Measurements from ENCODE around the gene HEATR5B.

The HEATR5B gene

GRCh38 chr2:36976065-36976464 lies 108.1 kb downstream of the HEATR5B start:
- Histone ChIP-seq H4K91ac (ENCODE audit: low read depth, low read length) (no peak overlapping the region), H4K12ac (ENCODE audit: low read depth, low read length) (no peak overlapping the region), H3K9ac (ENCODE audit: low read length) (no peak overlapping the region), H4K8ac (ENCODE audit: low read depth, low read length) (no peak overlapping the region), H3K14ac (ENCODE audit: low read length) (no peak overlapping the region), H2BK12ac (ENCODE audit: low read length) (no peak overlapping the region), H2BK5ac (ENCODE audit: low read depth, low read length, poor library complexity) (no peak overlapping the region), H3K4ac (ENCODE audit: low read depth, low read length) (no peak overlapping the region), H3K27ac (ENCODE audit: low read depth, low read length) (no peak overlapping the region), H3K4me3 (ENCODE audit: low read depth, low read length) (no peak overlapping the region), H3K27me3 (ENCODE audit: insufficient read depth, low read length) (no peaks in the 10 kb centered on the region), H3K36me3 (ENCODE audit: control insufficient read depth in 1 of 2, insufficient read depth in 2 of 2, low read length in 2 of 2) (peaks cover 0 to 2% of the 10 kb centered on the region in 2 experiments), H3K4me1 (ENCODE audit: control insufficient read depth in 1 of 2, insufficient read depth in 2 of 2, low read length in 2 of 2) (no peaks in the 10 kb centered on the region), H2AFZ (ENCODE audit: insufficient read depth, low read length, poor library complexity) (no peak overlapping the region), H3K9me3 (ENCODE audit: insufficient read depth, low read depth, low read length) (no peaks in the 10 kb centered on the region), H3K79me2 (ENCODE audit: control insufficient read depth, insufficient read depth, low read length, poor library complexity) (no peaks in the 10 kb centered on the region), H3K79me1 (ENCODE audit: low read length) (no peaks in the 10 kb centered on the region), H2BK120ac (ENCODE audit: insufficient read depth, low read length, poor library complexity) (no peak overlapping the region), H3K23ac (ENCODE audit: low read length) (no peak overlapping the region), H3K4me2 (ENCODE audit: low read length) (no peak overlapping the region), H3K18ac (ENCODE audit: low read length) (no peak overlapping the region), H2AK5ac (ENCODE audit: low read length) (no peak overlapping the region)
- no CpG with 5 or more reads among the region's 2 CpGs for WGBS (ENCODE audit: extremely low coverage, insufficient coverage, insufficient read length)
- no peak for DNase-seq

GRCh38 chr2:36975306-36975705 lies 108.9 kb downstream of the HEATR5B start:
- no peak overlapping the region for H3K27ac ChIP-seq (ENCODE audit: low read depth, low read length)
- H3K79me1 ChIP-seq (ENCODE audit: low read length): no peaks in the 10 kb centered on the region
- no peak overlapping the region for H3K4ac ChIP-seq (ENCODE audit: low read depth, low read length)
- H2AK5ac ChIP-seq (ENCODE audit: low read length): no peak overlapping the region
- no peak overlapping the region for H4K91ac ChIP-seq (ENCODE audit: low read depth, low read length)
- no peak overlapping the region for H3K23ac ChIP-seq (ENCODE audit: low read length)
- H3K9me3 ChIP-seq (ENCODE audit: insufficient read depth, low read depth, low read length): no peaks in the 10 kb centered on the region
- H3K4me2 ChIP-seq (ENCODE audit: low read length): no peak overlapping the region
- H3K4me3 ChIP-seq (ENCODE audit: low read depth, low read length): no peak overlapping the region
- no peak overlapping the region for H2BK12ac ChIP-seq (ENCODE audit: low read length)
- H3K27me3 ChIP-seq (ENCODE audit: insufficient read depth, low read length): no peaks in the 10 kb centered on the region
- no CpG with 5 or more reads among the region's 8 CpGs for WGBS (ENCODE audit: extremely low coverage, insufficient coverage, insufficient read length)
- H4K12ac ChIP-seq (ENCODE audit: low read depth, low read length): no peak overlapping the region
- H4K8ac ChIP-seq (ENCODE audit: low read depth, low read length): no peak overlapping the region
- no peak overlapping the region for H3K9ac ChIP-seq (ENCODE audit: low read length)
- H3K4me1 ChIP-seq (ENCODE audit: control insufficient read depth in 1 of 2, insufficient read depth in 2 of 2, low read length in 2 of 2): no peaks in the 10 kb centered on the region
- no peak overlapping the region for H2BK5ac ChIP-seq (ENCODE audit: low read depth, low read length, poor library complexity)
- H3K36me3 ChIP-seq (ENCODE audit: control insufficient read depth in 1 of 2, insufficient read depth in 2 of 2, low read length in 2 of 2): peaks cover 0 to 2% of the 10 kb centered on the region in 2 experiments
- DNase-seq: no peak
- no peak overlapping the region for H3K18ac ChIP-seq (ENCODE audit: low read length)
- H3K14ac ChIP-seq (ENCODE audit: low read length): no peak overlapping the region
- H3K79me2 ChIP-seq (ENCODE audit: control insufficient read depth, insufficient read depth, low read length, poor library complexity): no peaks in the 10 kb centered on the region
- no peak overlapping the region for H2BK120ac ChIP-seq (ENCODE audit: insufficient read depth, low read length, poor library complexity)
- H2AFZ ChIP-seq (ENCODE audit: insufficient read depth, low read length, poor library complexity): no peak overlapping the region

- Histone ChIP-seq H2BK120ac (ENCODE audit: insufficient read depth, low read length, poor library complexity) (no peak overlapping the region), H3K9ac (ENCODE audit: low read length) (no peak overlapping the region), H4K91ac (ENCODE audit: low read depth, low read length) (no peak overlapping the region), H2BK5ac (ENCODE audit: low read depth, low read length, poor library complexity) (no peak overlapping the region), H3K14ac (ENCODE audit: low read length) (no peak overlapping the region), H3K79me2 (ENCODE audit: control insufficient read depth, insufficient read depth, low read length, poor library complexity) (no peaks in the 10 kb centered on the region), H4K12ac (ENCODE audit: low read depth, low read length) (no peak overlapping the region), H3K4me2 (ENCODE audit: low read length) (no peak overlapping the region), H3K4me3 (ENCODE audit: low read depth, low read length) (no peak overlapping the region), H3K18ac (ENCODE audit: low read length) (no peak overlapping the region), H3K9me3 (ENCODE audit: insufficient read depth, low read depth, low read length) (no peaks in the 10 kb centered on the region), H3K27ac (ENCODE audit: low read depth, low read length) (no peak overlapping the region), H2BK12ac (ENCODE audit: low read length) (no peak overlapping the region), H3K79me1 (ENCODE audit: low read length) (no peaks in the 10 kb centered on the region), H2AFZ (ENCODE audit: insufficient read depth, low read length, poor library complexity) (no peak overlapping the region), H2AK5ac (ENCODE audit: low read length) (no peak overlapping the region), H3K36me3 (ENCODE audit: control insufficient read depth in 1 of 2, insufficient read depth in 2 of 2, low read length in 2 of 2) (no peaks in the 10 kb centered on the region), H3K4ac (ENCODE audit: low read depth, low read length) (no peak overlapping the region), H4K8ac (ENCODE audit: low read depth, low read length) (no peak overlapping the region), H3K23ac (ENCODE audit: low read length) (no peak overlapping the region), H3K27me3 (ENCODE audit: insufficient read depth, low read length) (no peaks in the 10 kb centered on the region), H3K4me1 (ENCODE audit: control insufficient read depth in 1 of 2, insufficient read depth in 2 of 2, low read length in 2 of 2) (no peaks in the 10 kb centered on the region)
- DNase-seq: no peak
- no CpG with 5 or more reads among the region's 2 CpGs for WGBS (ENCODE audit: extremely low coverage, insufficient coverage, insufficient read length)
These were observed 110.9 kb downstream of the HEATR5B start for GRCh38 chr2:36973320-36973719.

GRCh38 chr2:36971990-36972389 lies 112.2 kb downstream of the HEATR5B start:
- no peak overlapping the region for H3K9ac ChIP-seq (ENCODE audit: low read length)

More at GRCh38 chr2:36971990-36972389, 112.2 kb downstream of the HEATR5B start:
- Histone ChIP-seq H4K91ac (ENCODE audit: low read depth, low read length) (no peak overlapping the region), H3K4me3 (ENCODE audit: low read depth, low read length) (no peak overlapping the region), H3K4me1 (ENCODE audit: control insufficient read depth in 1 of 2, insufficient read depth in 2 of 2, low read length in 2 of 2) (peaks cover 0 to 4% of the 10 kb centered on the region in 2 experiments), H3K36me3 (ENCODE audit: control insufficient read depth in 1 of 2, insufficient read depth in 2 of 2, low read length in 2 of 2) (no peaks in the 10 kb centered on the region), H2BK5ac (ENCODE audit: low read depth, low read length, poor library complexity) (no peak overlapping the region), H3K27me3 (ENCODE audit: insufficient read depth, low read length) (no peaks in the 10 kb centered on the region), H2AFZ (ENCODE audit: insufficient read depth, low read length, poor library complexity) (no peak overlapping the region), H3K9me3 (ENCODE audit: insufficient read depth, low read depth, low read length) (no peaks in the 10 kb centered on the region), H3K4me2 (ENCODE audit: low read length) (no peak overlapping the region), H3K27ac (ENCODE audit: low read depth, low read length) (no peak overlapping the region), H3K4ac (ENCODE audit: low read depth, low read length) (no peak overlapping the region), H3K23ac (ENCODE audit: low read length) (no peak overlapping the region), H3K14ac (ENCODE audit: low read length) (no peak overlapping the region), H2BK12ac (ENCODE audit: low read length) (no peak overlapping the region), H4K12ac (ENCODE audit: low read depth, low read length) (no peak overlapping the region), H4K8ac (ENCODE audit: low read depth, low read length) (no peak overlapping the region), H2BK120ac (ENCODE audit: insufficient read depth, low read length, poor library complexity) (no peak overlapping the region), H3K79me2 (ENCODE audit: control insufficient read depth, insufficient read depth, low read length, poor library complexity) (peaks cover 1% of the 10 kb centered on the region), H3K79me1 (ENCODE audit: low read length) (peaks cover under 1% of the 10 kb centered on the region), H2AK5ac (ENCODE audit: low read length) (no peak overlapping the region), H3K18ac (ENCODE audit: low read length) (no peak overlapping the region)
- DNase-seq: no peak
